Mesendoderm (in vitro differentiated cells): ENCODE results near the gene BET1L.

Source experiments
- DNase-seq: peaks from one replicate; pipeline ENCODE4 v3.0.0; 2013
- H2AK5ac ChIP-seq: 2 replicates; pipeline ENCODE4 v1.6.1; 2013; ENCODE audit warnings: low read length, inconsistent platforms
- H2BK120ac ChIP-seq: 2 replicates; pipeline ENCODE4 v1.6.1; 2013; ENCODE audit warnings: low read depth, mild to moderate bottlenecking, low read length, moderate library complexity, mixed read lengths
- H2BK15ac ChIP-seq: replicated peaks from 2 replicates; pipeline ENCODE4 v1.6.1; 2013; ENCODE audit warnings: low read depth, mild to moderate bottlenecking, moderate library complexity
- H2BK5ac ChIP-seq: 2 replicates; pipeline ENCODE4 v1.6.1; 2013; ENCODE audit warnings: low read length, inconsistent platforms
- H3K18ac ChIP-seq: 2 replicates; pipeline ENCODE4 v1.6.1; 2013; ENCODE audit warnings: mild to moderate bottlenecking, low read length, mixed read lengths
- H3K23ac ChIP-seq: one replicate; pipeline ENCODE4 v1.6.1; 2013; ENCODE audit warnings: low read length
- H3K27ac ChIP-seq: 2 replicates; pipeline ENCODE4 v1.5.1; 2013; ENCODE audit warnings: low read depth, mild to moderate bottlenecking, inconsistent platforms, low read length, moderate library complexity
- H3K27me3 ChIP-seq: 2 replicates; pipeline ENCODE4 v1.6.1; 2013; ENCODE audit warnings: low read length, control low read depth, mild to moderate bottlenecking, inconsistent platforms; ENCODE audit not compliant: insufficient read depth, poor library complexity
- H3K36me3 ChIP-seq: 2 replicates; pipeline ENCODE4 v1.6.1; 2013; ENCODE audit warnings: low read length, inconsistent platforms; ENCODE audit not compliant: control insufficient read depth, insufficient read depth
- H3K4ac ChIP-seq: one replicate; pipeline ENCODE4 v1.6.1; 2013; ENCODE audit warnings: low read depth, mild to moderate bottlenecking, low read length, moderate library complexity
- H3K4me1 ChIP-seq: 2 replicates; pipeline ENCODE4 v1.6.1; 2013; ENCODE audit warnings: low read depth, low read length, inconsistent platforms; ENCODE audit not compliant: control insufficient read depth
- H3K4me2 ChIP-seq: 2 replicates; pipeline ENCODE4 v1.6.1; 2013; ENCODE audit warnings: low read length
- H3K4me3 ChIP-seq: 2 replicates; pipeline ENCODE4 v1.5.1; 2013; ENCODE audit warnings: mild to moderate bottlenecking, low read length
- H3K56ac ChIP-seq: one replicate; pipeline ENCODE4 v1.6.1; 2013; ENCODE audit warnings: low read length
- H3K79me1 ChIP-seq: 2 replicates; pipeline ENCODE4 v1.6.1; 2013; ENCODE audit warnings: low read length, inconsistent platforms
- H3K79me2 ChIP-seq: 2 replicates; pipeline ENCODE4 v1.6.1; 2013; ENCODE audit warnings: mild to moderate bottlenecking, low read length; ENCODE audit not compliant: control insufficient read depth, insufficient read depth
- H3K9ac ChIP-seq: 2 replicates; pipeline ENCODE4 v1.6.1; 2013; ENCODE audit warnings: low read length, inconsistent platforms
- H4K5ac ChIP-seq: one replicate; pipeline ENCODE4 v1.6.1; 2013; ENCODE audit warnings: low read length
- H4K8ac ChIP-seq: one replicate; pipeline ENCODE4 v1.6.1; 2013; ENCODE audit warnings: low read depth, mild to moderate bottlenecking, control low read depth, low read length, moderate library complexity
- WGBS: extraction: QIAGEN DNeasy Blood & Tissue Kit; methylation state at CpG from one replicate; pipeline ENCODE4 v1.1.7; 2013; ENCODE audit warnings: low lambda C conversion rate, missing lambda C conversion rate; ENCODE audit not compliant: insufficient coverage; ENCODE audit errors: extremely low coverage; 5-methylcytosine and 5-hydroxymethylcytosine counted together

Gene BET1L

GRCh38 chr11:208181-208916, 1.1 kb upstream of the BET1L start:
- WGBS, result no CpG with 5 or more reads among the region's 57 CpGs
- Histone ChIP-seq H2BK5ac (peak overlapping the region; percentile 61), H2BK120ac (peak overlapping the region; percentile 7), H3K56ac (peak overlapping the region; percentile 100), H3K18ac (peak overlapping the region; percentile 75), H3K9ac (peak overlapping the region; percentile 100), H3K23ac (peak overlapping the region; percentile 99), H2AK5ac (peak overlapping the region; percentile 10), H3K79me2 (peaks cover 39% of the 10 kb centered on the region), H4K8ac (no peak overlapping the region), H3K4ac (peak overlapping the region; percentile 87), H3K27ac (peak overlapping the region; percentile 94), H3K4me3 (peak overlapping the region; percentile 97), H2BK15ac (no peak overlapping the region), H3K27me3 (no peaks in the 10 kb centered on the region), H3K36me3 (peaks cover 18% of the 10 kb centered on the region), H3K4me1 (peaks cover 12% of the 10 kb centered on the region), H3K79me1 (peaks cover 55% of the 10 kb centered on the region), H4K5ac (no peak overlapping the region), H3K4me2 (peak overlapping the region; percentile 99)
- peak; percentile 82 for DNase-seq

GRCh38 chr11:207863-208180, 623 bp upstream of the BET1L start:
- Histone ChIP-seq H3K4me1 (peaks cover 12% of the 10 kb centered on the region), H3K18ac (peak overlapping the region; percentile 75), H3K4me3 (peak overlapping the region; percentile 97), H3K56ac (peak overlapping the region; percentile 100), H3K27me3 (no peaks in the 10 kb centered on the region), H4K5ac (peak overlapping the region; percentile 69), H3K36me3 (peaks cover 12% of the 10 kb centered on the region), H3K27ac (peak overlapping the region; percentile 94), H4K8ac (no peak overlapping the region), H3K4ac (peak overlapping the region; percentile 87), H3K79me2 (peaks cover 39% of the 10 kb centered on the region), H2BK120ac (no peak overlapping the region), H3K9ac (peak overlapping the region; percentile 100), H3K23ac (peak overlapping the region; percentile 99), H3K4me2 (peak overlapping the region; percentile 99), H3K79me1 (peaks cover 54% of the 10 kb centered on the region), H2BK5ac (peak overlapping the region; percentile 61), H2BK15ac (no peak overlapping the region), H2AK5ac (peak overlapping the region; percentile 10)
- WGBS, result no CpG with 5 or more reads among the region's 27 CpGs
- no peak for DNase-seq

- Histone ChIP-seq H4K8ac (no peak overlapping the region), H3K4ac (peak overlapping the region; percentile 88), H3K27me3 (no peaks in the 10 kb centered on the region), H2BK5ac (no peak overlapping the region), H3K4me2 (peak overlapping the region; percentile 96), H3K23ac (peak overlapping the region; percentile 48), H4K5ac (no peak overlapping the region), H3K9ac (peak overlapping the region; percentile 93), H2BK120ac (no peak overlapping the region), H3K4me1 (peaks cover 12% of the 10 kb centered on the region), H3K27ac (peak overlapping the region; percentile 46), H3K79me2 (peaks cover 39% of the 10 kb centered on the region), H3K4me3 (peak overlapping the region; percentile 95), H3K79me1 (peaks cover 52% of the 10 kb centered on the region), H3K36me3 (peaks cover 7% of the 10 kb centered on the region), H2AK5ac (peak overlapping the region; percentile 58), H3K18ac (peak overlapping the region; percentile 11), H2BK15ac (no peak overlapping the region), H3K56ac (peak overlapping the region; percentile 98)
- peak; percentile 16 for DNase-seq
- no CpG with 5 or more reads among the region's 39 CpGs for WGBS
These were observed 532 bp downstream of the BET1L start for GRCh38 chr11:206526-207207.

- WGBS, result no CpG with 5 or more reads among the region's 7 CpGs
- H2BK120ac ChIP-seq, result no peak overlapping the region
These were observed 1.2 kb downstream of the BET1L start for GRCh38 chr11:206002-206384.

GRCh38 chr11:205221-206001, 1.8 kb downstream of the BET1L start:
- Histone ChIP-seq H3K56ac (peak overlapping the region; percentile 10), H4K5ac (no peak overlapping the region), H2BK15ac (no peak overlapping the region), H3K4ac (no peak overlapping the region), H3K79me2 (peaks cover 34% of the 10 kb centered on the region), H3K36me3 (peaks cover 4% of the 10 kb centered on the region), H2BK120ac (no peak overlapping the region), H3K27me3 (no peaks in the 10 kb centered on the region), H2AK5ac (no peak overlapping the region), H3K4me3 (no peak overlapping the region), H3K4me2 (no peak overlapping the region), H3K23ac (no peak overlapping the region), H3K18ac (no peak overlapping the region), H3K4me1 (peaks cover 12% of the 10 kb centered on the region), H3K27ac (no peak overlapping the region), H3K79me1 (peaks cover 42% of the 10 kb centered on the region), H3K9ac (no peak overlapping the region), H4K8ac (no peak overlapping the region), H2BK5ac (no peak overlapping the region)
- no peak for DNase-seq
- no CpG with 5 or more reads among the region's 16 CpGs for WGBS

More at GRCh38 chr11:206002-206384, 1.2 kb downstream of the BET1L start:
- Histone ChIP-seq H3K9ac (peak overlapping the region; percentile 93), H3K27ac (no peak overlapping the region), H2BK5ac (no peak overlapping the region), H4K5ac (no peak overlapping the region), H3K36me3 (peaks cover 4% of the 10 kb centered on the region), H3K79me2 (peaks cover 39% of the 10 kb centered on the region), H3K4me3 (no peak overlapping the region), H3K56ac (peak overlapping the region; percentile 98), H3K23ac (no peak overlapping the region), H3K4me1 (peaks cover 12% of the 10 kb centered on the region), H3K27me3 (no peaks in the 10 kb centered on the region), H3K18ac (no peak overlapping the region), H3K4me2 (peak overlapping the region; percentile 96), H2AK5ac (no peak overlapping the region), H3K79me1 (peaks cover 48% of the 10 kb centered on the region), H4K8ac (no peak overlapping the region), H2BK15ac (no peak overlapping the region), H3K4ac (no peak overlapping the region)
- DNase-seq, result no peak
